ENCODE measurements around the gene CDH16.

DNA sequence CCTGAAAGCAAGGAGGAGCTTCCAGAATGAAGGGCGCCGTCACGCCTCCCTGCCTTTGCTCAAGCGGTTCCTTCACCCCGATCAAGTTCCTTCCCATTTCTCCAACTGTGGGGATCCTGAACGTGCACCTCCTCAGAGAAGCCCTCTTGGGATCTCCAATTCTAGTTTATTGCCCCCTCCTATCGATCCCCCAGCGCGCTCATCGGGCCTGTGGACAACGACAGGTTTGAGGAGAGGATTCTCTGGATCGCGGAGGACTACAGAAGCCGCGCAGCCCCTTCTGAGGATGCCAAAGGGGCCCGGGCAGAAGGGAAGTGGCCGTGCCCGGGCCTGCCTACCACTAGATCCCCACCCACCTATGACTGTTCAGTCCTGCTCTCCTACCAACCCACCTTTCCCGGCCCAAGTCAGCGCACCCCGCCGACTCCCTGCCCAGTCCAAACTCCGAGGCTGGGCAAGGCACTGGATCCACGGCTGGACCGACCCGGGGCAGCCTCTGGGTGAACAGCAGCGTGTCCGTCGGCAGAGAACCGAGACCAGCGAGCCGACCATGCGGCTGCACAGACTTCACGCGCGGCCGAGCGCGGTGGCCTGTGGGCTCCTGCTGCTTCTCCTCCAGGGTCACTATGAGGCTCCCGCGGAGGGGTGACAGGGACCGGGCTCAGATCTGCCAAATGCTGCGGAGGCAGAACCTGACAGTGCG lies 29.6 kb upstream of the CDH16 start:
- TF ChIP-seq, protein P1, sequence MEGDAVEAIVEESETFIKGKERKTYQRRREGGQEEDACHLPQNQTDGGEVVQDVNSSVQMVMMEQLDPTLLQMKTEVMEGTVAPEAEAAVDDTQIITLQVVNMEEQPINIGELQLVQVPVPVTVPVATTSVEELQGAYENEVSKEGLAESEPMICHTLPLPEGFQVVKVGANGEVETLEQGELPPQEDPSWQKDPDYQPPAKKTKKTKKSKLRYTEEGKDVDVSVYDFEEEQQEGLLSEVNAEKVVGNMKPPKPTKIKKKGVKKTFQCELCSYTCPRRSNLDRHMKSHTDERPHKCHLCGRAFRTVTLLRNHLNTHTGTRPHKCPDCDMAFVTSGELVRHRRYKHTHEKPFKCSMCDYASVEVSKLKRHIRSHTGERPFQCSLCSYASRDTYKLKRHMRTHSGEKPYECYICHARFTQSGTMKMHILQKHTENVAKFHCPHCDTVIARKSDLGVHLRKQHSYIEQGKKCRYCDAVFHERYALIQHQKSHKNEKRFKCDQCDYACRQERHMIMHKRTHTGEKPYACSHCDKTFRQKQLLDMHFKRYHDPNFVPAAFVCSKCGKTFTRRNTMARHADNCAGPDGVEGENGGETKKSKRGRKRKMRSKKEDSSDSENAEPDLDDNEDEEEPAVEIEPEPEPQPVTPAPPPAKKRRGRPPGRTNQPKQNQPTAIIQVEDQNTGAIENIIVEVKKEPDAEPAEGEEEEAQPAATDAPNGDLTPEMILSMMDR (IDR thresholded peaks at IDR 0.05; ENCODE audit: extremely low read depth in 1 of 2, insufficient read depth in 1 of 2, low read depth in 1 of 2, low read length in 2 of 2): no peak
- TF ChIP-seq POLR2A (IDR thresholded peaks at IDR 0.05; ENCODE audit: low read depth, low read length): no peak
- TF ChIP-seq, protein P2, sequence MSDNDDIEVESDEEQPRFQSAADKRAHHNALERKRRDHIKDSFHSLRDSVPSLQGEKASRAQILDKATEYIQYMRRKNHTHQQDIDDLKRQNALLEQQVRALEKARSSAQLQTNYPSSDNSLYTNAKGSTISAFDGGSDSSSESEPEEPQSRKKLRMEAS (IDR thresholded peaks at IDR 0.05; ENCODE audit: insufficient read depth, insufficient read length): no peak
- TF ChIP-seq POLR2AphosphoS5 (IDR thresholded peaks at IDR 0.05; ENCODE audit: insufficient read depth, low read depth, low read length): no peak
